GM10847 (cell line): Measurements from ENCODE around the gene LIPK.

Source experiments
- POLR2A ChIP-seq: IDR thresholded peaks from 2 replicates; pipeline ENCODE4 v1.6.1; 2011; ENCODE audit not compliant: insufficient read length; ENCODE audit errors: extremely low read depth

Gene LIPK

DNA sequence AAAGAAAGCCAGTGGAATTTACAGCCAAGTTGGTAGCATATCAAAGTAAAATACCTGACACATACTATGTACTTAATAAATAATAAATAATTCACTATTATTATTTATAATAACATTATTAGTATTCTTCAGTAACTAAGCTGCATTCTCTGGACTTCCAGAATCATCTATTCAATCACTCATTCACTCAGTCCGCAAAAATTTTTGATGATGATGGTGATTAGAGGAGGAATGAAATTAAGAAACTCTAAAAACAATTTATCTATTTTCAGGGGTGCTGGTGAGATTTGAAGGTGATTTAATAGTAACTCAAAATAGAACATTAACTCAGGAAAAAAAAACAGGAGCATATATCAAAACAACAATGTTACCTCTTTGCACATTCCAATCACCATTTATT, 50.6 kb downstream of the LIPK start:
- no peak for TF ChIP-seq POLR2A

DNA sequence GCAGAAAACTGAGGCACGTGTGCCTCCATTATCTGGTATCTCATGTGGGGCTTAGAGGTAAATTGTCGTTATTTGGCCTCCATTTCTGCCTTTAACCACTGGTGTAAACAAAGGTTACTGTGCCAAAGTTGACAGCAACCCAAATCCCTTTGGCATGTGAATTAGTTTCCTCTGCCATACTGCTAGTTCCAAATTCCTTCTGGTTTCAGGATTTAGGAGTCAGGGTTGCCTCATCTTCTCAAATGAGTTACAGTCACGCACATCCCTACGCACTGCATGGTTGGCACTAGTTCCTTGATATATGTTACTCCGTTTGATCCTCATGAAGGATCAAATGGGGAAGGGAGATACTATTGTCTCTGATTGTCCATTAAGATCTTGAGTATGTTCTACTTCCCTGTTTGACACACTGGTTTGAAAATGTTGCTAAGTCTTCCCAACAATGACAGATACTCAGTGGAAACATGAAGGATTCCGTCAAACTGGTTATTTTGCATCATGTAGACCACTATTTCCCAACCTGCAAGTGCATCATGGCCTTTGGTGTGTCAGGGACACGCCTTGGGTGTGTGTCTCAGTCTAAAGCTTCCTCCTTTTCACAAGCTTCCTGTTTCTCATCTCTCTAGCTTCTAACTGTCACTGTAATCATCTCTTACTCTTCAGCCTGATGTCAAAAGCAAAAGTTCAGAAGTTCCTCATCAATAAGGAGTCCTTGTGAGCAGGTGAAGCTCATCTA, 53.5 kb downstream of the LIPK start, which contains the start of gene LIPN:
Gene LIPN (plus strand): TSS at position 655 of the 736 bp plus-strand sequence. CDS start 1,386 bp downstream, outside the sequence.
- no peak for TF ChIP-seq POLR2A

DNA sequence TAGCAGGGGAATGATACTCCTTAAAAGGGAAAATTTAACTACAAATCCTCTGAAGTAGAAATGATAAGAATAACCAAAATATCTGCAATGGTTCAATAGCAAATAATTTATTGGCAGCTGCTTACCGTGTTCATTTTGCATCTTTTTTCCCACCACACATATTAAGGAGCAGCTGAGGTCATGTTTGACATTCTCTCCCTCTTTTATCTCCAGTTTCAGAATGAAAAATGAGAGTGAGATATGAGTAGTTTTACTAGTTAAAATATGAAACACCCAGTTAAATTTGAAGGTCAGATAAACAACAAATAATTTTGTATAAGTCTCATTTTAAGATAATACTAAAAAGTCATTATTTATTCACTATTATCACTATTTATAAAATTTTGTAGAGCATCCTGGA, 56.9 kb downstream of the LIPK start:
- no peak for TF ChIP-seq POLR2A

DNA sequence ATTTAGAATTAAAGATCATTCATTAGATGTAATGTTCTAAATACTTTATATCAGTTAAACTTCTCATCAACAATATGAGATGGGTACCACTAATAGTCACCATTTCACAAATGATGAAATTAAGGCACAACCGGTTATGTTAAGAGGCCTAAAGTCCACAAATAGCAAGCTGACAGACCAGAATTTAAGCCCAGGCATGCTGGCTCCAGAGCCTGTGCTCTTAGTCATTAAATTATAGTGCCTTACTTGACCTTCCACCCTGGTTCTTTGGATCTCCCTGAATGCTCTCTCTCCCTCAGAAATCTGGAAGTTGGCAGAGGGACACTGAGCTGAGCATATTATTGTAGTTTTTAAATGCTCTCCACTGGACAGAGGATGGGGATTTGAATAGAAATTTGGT, 57.4 kb downstream of the LIPK start:
- no peak for TF ChIP-seq POLR2A

DNA sequence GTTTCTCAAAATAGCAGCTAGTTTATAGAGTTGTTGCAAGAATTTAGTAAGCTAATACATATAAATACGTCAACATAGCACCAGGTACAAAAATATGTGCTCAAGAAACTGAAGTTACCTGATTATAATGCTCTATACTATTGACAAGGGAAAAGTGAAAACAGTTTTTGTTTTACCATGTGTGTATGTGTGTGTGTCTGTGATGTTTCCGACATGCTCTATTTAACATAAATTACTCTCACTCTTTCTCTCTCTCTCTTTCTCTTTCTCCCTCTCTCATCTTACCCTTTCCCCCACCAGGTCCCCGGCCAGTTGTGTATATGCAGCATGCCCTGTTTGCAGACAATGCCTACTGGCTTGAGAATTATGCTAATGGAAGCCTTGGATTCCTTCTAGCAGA, 58.1 kb downstream of the LIPK start:
- TF ChIP-seq POLR2A = no peak

DNA sequence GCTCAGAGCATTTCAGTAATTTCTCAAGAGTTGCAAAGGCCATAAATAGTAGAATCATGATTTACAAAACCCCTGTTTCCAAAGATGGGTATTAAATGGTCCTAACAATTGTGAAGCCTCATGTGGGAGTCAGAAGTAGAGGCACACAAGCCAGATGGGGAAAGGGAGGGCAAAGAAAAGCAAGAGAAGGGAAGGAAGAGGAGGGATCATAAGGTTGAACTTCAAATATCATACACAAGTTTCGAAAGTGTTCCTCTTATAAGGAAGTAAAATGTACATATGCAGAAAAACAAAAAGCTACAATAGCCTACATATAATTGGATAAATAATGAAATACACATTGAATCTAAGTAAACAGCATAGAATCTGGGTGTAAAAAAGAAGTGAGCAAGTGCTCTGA, 59.8 kb downstream of the LIPK start:
- TF ChIP-seq POLR2A = no peak

DNA sequence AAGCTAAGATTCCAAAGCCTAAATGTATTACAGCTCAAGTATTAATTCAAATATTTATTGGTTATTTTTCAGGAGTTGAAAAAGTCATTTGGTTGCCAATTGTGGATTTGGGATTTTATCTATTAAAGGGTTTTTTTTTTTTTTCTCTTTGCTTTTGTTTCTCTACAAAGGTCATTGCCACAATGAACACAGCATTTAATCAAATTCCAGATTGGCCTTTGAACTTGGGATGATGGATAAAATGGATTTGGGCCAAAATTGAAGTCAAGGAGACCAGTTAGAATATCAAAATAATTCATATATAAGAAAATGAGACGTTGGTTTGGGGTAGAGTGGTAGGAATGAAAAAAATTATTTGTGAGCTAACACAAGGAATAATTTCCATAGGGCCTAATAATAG, 63.3 kb downstream of the LIPK start:
- TF ChIP-seq POLR2A = no peak

DNA sequence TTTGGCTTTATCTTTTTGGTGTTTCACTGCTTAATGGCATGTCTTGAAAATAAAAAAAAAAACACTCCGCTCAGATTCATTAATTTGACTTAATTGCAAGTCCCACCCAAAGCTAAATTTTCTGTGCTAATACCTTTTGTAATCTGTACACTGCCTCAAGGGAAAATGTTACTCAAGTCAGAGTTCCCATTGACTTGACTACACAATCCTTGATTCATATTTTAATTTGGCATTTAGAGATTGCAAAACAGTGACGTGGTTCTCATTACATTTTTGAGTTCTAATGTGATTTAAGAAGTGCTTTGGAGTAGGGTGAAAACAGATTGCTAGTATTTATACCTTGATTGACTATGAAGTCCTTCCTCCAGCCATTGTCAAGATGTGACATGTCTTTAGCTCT, 75.2 kb downstream of the LIPK start:
- no peak for TF ChIP-seq POLR2A

DNA sequence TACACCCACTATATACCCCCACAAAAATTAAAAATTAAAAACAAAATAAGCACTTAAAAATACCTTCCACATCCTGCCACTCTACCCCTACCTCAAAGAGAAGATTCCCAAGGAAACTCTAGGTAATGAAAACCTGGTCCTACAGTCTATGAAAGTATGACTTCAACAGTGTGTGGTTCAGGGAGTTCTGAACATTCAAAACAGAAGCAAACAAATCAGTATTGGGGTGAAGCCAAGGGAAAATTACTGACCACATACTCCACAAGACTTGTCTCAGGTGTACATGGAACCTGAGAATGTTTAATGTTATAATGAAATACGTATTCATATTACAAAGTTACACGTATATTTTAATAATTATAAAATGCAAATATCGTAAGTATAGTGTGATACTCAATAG, 76.2 kb downstream of the LIPK start:
- no peak for TF ChIP-seq POLR2A

DNA sequence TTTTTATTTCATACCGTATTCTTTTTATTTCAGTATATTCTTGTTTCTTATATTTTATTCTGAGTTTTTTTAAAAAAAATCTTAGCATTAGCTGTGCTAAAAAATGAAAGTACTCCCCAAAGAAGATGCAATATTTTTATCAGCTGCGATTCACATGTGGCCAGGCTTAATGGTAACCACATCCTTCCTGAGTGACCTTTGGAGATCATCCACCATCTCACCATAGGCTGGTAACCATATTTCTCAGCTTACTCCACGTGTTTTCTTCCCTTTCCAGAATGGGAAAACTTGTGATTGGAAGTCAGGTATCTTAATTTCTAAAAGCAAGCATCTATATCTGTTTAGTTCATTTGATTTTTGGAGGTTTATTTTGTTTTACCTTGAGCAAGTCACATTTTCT, 77.7 kb downstream of the LIPK start:
- TF ChIP-seq POLR2A = no peak

DNA sequence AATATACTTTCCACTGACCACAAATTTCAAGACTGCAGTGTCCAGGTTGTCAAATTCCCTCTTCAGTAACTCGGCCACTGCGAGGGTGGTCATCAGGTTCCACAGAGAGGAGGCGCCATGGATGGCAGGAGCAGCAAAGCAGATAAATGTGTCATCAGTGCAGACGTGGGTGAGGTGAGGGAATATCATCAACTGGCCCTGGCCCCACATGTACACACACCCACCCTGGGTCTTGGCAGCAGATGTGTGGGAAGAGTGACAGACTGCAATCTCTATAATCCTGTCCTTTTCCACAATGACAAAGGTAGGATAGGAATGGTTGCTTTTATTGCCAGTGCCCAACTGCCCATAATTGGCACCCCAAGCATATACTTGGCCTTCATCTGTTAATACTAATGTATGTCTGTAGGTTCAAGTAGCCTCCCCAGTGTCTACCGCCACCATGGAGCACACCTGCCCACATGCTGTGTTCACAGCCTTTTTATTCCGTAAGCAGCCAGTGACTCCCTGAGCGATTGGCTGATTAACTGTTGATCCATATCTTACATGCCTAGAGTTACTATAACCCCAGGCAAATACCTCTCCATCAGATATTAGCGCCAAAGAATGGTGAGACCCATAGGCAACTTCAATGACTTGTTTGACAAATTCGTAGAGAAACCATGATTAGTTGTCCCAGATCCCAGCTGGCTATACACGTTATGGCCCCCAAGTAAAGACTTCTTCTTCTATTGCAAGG, 80.2 kb downstream of the LIPK start:
- TF ChIP-seq POLR2A = no peak

DNA sequence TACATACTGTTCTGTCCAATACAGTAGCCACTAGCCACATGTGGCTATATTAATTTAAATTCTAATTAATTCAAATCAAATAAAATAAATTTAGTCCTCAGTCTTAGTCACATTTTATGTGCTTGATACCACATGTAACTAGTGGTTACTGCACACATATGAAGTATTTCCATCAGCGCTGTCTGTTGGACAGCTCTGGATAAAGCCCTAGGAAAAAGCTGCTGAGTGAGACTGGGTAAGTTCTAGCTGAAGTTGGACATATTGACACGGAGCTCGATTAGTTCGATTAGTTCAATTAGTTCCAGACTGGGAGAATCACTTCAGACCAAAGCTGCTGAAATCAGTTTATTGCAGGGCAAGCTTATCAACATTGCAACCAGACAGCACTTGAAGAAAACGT, 81.4 kb downstream of the LIPK start:
- TF ChIP-seq POLR2A = no peak

DNA sequence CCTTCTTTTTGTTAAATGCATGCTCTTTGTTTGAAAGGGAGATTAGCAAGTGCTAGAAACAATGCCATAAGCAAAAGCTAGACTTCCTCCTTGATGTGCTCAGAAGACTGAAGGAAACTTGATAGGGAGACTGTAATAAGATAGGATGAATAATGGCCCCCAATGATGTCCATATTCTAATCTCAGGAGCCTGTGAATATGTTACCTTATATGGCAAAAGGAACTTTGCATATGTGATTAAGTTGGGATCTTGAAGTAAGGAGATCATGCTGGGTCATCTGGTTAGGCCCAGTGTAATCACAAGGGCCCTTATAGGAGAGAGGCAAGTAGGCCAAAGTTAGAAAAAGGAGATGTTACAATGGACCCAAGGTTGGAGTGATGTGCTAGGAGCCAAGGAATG, 82.9 kb downstream of the LIPK start:
- no peak for TF ChIP-seq POLR2A

DNA sequence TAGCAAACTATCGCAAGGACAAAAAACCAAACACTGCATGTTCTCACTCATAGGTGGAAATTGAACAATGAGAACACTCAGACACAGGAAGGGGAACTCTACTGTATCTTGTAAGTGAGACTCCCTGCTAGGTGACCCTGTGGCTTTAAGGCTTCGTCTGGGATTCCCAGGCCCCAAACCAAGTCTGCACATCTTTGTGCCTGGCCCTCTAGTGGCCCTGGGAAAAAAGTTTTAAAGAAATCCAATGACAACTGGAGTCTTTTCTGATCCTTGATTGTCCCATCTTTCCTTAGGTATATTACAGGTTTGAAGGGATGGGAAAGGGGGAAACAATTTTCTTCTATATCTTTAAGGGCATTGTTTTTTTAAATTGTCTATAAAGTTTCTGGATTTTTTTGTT, 85.9 kb downstream of the LIPK start:
- TF ChIP-seq POLR2A = no peak

DNA sequence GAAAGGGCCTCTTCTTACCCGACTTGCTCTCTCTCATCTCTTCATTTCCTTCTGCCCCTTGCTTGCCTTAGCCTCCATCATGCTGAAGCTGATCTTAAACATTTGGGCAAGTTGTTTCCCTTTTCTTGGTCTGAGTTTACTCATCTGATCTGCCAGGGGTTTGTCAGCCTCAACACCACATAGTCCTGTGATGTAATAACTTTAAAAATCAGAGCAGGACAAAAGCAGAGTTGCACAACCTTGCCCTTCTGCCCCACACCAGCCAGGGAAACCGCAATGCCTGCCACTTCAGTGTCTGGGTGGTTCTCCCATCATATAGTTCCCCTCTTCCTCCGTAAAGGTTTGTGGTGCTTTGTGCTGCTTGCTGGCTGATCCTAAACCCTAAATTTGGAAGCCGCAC, 86.6 kb downstream of the LIPK start:
- no peak for TF ChIP-seq POLR2A

DNA sequence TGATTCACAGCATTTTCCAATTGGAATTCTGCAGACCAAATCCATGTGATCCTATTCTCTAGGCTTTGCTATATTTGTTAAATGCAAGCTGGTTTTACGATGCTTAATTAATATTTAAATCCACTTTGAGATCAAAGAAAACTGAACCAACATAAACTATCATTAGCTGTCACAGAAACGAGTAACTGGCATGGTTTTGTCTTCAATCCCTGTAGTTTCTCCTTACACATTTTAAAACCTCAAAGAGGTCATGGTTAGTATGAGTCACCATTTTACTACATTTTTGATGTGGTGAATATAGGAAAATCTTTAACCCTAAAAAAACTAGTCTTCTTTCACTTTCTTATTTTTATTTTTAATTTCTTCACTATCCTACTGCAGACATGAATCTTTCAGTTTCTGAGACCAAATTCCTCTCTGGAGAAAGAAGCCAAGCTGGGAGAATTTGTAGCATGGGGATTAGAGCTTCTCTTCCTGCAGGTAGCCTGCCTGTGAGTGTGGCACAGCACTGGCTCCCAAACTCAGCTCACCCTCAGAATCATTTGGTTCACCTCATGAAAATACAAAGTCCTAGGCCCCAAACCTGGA, 87.8 kb downstream of the LIPK start:
- TF ChIP-seq POLR2A = no peak
